CD4-positive, alpha-beta memory T cell (primary cell): Measurements from ENCODE around the gene OR13A1. TPM values are rescaled to one million over a fixed set of nuclear protein-coding genes. Genes with fewer than 3 reads are reported as not detected.
"Not testable (repeated sequence)": the region's sequence is repeated elsewhere in the genome, so short reads cannot be mapped to it uniquely, and the experiment has no call there.

Experiments used
- CTCF ChIA-PET: fragments of 350-600 bp; sonication (Branson Sonifier 250); formaldehyde crosslinking; loops from one replicate; lab custom pipeline; 2021; ENCODE audit warnings: inconsistent platforms; ENCODE audit not compliant: partially characterized antibody; lab: Charles Lee
- POLR2A ChIA-PET: fragments of 350-600 bp; sonication (Branson Sonifier 250); formaldehyde crosslinking; loops from one replicate; lab custom pipeline; 2021; ENCODE audit not compliant: partially characterized antibody; lab: Charles Lee
- DNase-seq, 5 donors: peaks; one replicate each; pipeline versions ENCODE4 v3.0.0 to v3.0.0-alpha.2; 2020 to 2022; ENCODE audit warnings: mixed read lengths in 1 of 5
- H3K27ac ChIP-seq: one replicate; pipeline ENCODE4 v1.7.0; 2013; ENCODE audit warnings: low read depth, low read length
- H3K27me3 ChIP-seq: 2 replicates; pipeline ENCODE4 v1.7.0; 2013; ENCODE audit warnings: mild to moderate bottlenecking, low read length, moderate library complexity; ENCODE audit not compliant: insufficient read depth
- H3K36me3 ChIP-seq: 2 replicates; pipeline ENCODE4 v1.7.0; 2013; ENCODE audit warnings: mild to moderate bottlenecking, low read length, moderate library complexity; ENCODE audit not compliant: insufficient read depth
- H3K4me1 ChIP-seq: 2 replicates; pipeline ENCODE4 v1.7.0; 2013; ENCODE audit warnings: mild to moderate bottlenecking, low read length, moderate library complexity; ENCODE audit not compliant: insufficient read depth
- H3K4me3 ChIP-seq, 2 donors: one replicate each; pipeline ENCODE4 v1.7.0; 2013; ENCODE audit warnings: low read length in 2 of 2, mild to moderate bottlenecking in 1 of 2
- H3K9me3 ChIP-seq, 2 donors: one replicate each; pipeline ENCODE4 v1.7.0; 2013; ENCODE audit warnings: low read length in 2 of 2, control low read depth in 1 of 2; ENCODE audit not compliant: control insufficient read depth in 1 of 2
- H3K27ac Mint-ChIP-seq, 7 donors: one replicate each; pipeline ENCODE4 v1.8.0; 2020 to 2021; ENCODE audit warnings: mixed read lengths in 7 of 7, mild to moderate bottlenecking in 6 of 7, inconsistent platforms in 3 of 7, moderate library complexity in 3 of 7
- H3K27me3 Mint-ChIP-seq, 2 donors: one replicate each; pipeline ENCODE4 v1.8.0; 2020 to 2021; ENCODE audit warnings: mixed read lengths in 2 of 2
- H3K36me3 Mint-ChIP-seq, 2 donors: one replicate each; pipeline ENCODE4 v1.8.0; 2020 to 2021; ENCODE audit warnings: mixed read lengths in 2 of 2, inconsistent platforms in 1 of 2, mild to moderate bottlenecking in 1 of 2
- H3K4me1 Mint-ChIP-seq, 4 donors: one replicate each; pipeline ENCODE4 v1.8.0; 2020 to 2021; ENCODE audit warnings: mixed read lengths in 4 of 4, mild to moderate bottlenecking in 1 of 4
- H3K4me3 Mint-ChIP-seq, 8 donors: one replicate each; pipeline ENCODE4 v1.8.0; 2020 to 2021; ENCODE audit warnings: mixed read lengths in 8 of 8, mild to moderate bottlenecking in 7 of 8, moderate library complexity in 6 of 8, inconsistent platforms in 3 of 8
- H3K9me3 Mint-ChIP-seq, 8 donors: one replicate each; pipeline ENCODE4 v1.8.0; 2020 to 2021; ENCODE audit warnings: mixed read lengths in 8 of 8, mild to moderate bottlenecking in 5 of 8, inconsistent platforms in 3 of 8, moderate library complexity in 1 of 8
- intact Hi-C: fragments of 100-400 bp; cut with micrococcal nuclease; formaldehyde crosslinking; loops from one replicate; pipeline ENCODE4 v1.15.1; 2023
- polyA plus RNA-seq, 2 donors: library from polyadenylated mRNA; unstranded; fragments of 300-500 nt; fragmentation: Illumina TruSeq; gene quantifications; one replicate each; pipeline ENCODE4 v1.2.3, GENCODE V29; 2021
- total RNA-seq, 2 experiments: library from RNA; stranded (reverse); gene quantifications; one replicate each; pipeline ENCODE4 v1.2.3, GENCODE V29; 2021

Gene OR13A1
- total and polyA plus RNA-seq, 4 experiments from 2014 or later: 0.55 TPM; not detected in 3

GRCh38 chr10:45267777-45268176, 47.6 kb downstream of the OR13A1 start:
- H3K9me3 Mint-ChIP-seq: peaks cover 0 to 23% (median 7%) of the 10 kb centered on the region in 8 donors
- H3K27me3 ChIP-seq, H3K4me1 ChIP-seq, POLR2A ChIA-PET, H3K9me3 ChIP-seq, DNase-seq, H3K36me3 Mint-ChIP-seq, H3K4me1 Mint-ChIP-seq, CTCF ChIA-PET, H3K27ac Mint-ChIP-seq, H3K27ac ChIP-seq, intact Hi-C loops, H3K36me3 ChIP-seq, H3K4me3 ChIP-seq, H3K4me3 Mint-ChIP-seq: not testable (repeated sequence)
- H3K27me3 Mint-ChIP-seq: peaks cover 5 to 26% of the 10 kb centered on the region in 2 donors

DNA sequence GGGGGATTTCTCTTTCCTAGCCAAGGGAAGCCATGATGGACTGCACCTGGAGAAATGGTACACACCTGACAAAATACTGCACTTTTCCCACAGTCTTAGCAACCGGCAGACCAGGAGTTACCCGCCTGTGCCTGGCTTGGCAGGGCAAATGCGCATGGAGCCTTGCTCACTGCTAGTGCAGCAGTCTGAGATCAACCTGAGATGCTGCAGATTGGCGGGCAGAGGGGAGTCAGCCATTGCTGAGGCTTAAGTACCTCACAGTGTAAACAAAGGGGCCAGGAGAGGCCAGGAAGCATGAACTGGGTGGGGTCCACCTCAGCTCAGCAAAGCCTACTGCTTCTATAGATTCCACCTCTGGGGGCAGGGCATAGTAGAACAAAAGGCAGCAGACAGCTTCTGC, 49.4 kb downstream of the OR13A1 start:
- DNase-seq: no peak
- no peaks in the 10 kb centered on the region for H3K9me3 ChIP-seq
- no peak overlapping the region for H3K4me3 ChIP-seq
- Mint-ChIP-seq H3K4me1 (no peaks in the 10 kb centered on the region), H3K4me3 (no peak overlapping the region), H3K27me3 (peaks cover 7 to 31% of the 10 kb centered on the region in 2 donors), H3K9me3 (peaks cover 0 to 23% (median 7%) of the 10 kb centered on the region in 8 donors), H3K27ac (no peak overlapping the region), H3K36me3 (no peaks in the 10 kb centered on the region)
- no peak overlapping the region for H3K27ac ChIP-seq
- intact Hi-C loops: no loop called here
- H3K27me3 ChIP-seq: no peaks in the 10 kb centered on the region
- ChIA-PET CTCF (no interaction called here), POLR2A (no interaction called here)
- no peaks in the 10 kb centered on the region for H3K36me3 ChIP-seq
- no peaks in the 10 kb centered on the region for H3K4me1 ChIP-seq

- no peak overlapping the region for H3K27ac Mint-ChIP-seq
- H3K4me1 ChIP-seq: no peaks in the 10 kb centered on the region
- ChIA-PET CTCF (interaction anchor here (2.8 kb wide), 1 partner anchor 11 kb away, joined by 18 read pairs; no protein-coding TSS in a partner anchor), POLR2A (no interaction called here)
- no peak overlapping the region for H3K4me3 Mint-ChIP-seq
- no peaks in the 10 kb centered on the region for H3K36me3 ChIP-seq
- H3K9me3 Mint-ChIP-seq: peaks cover 0 to 15% (median 5%) of the 10 kb centered on the region in 8 donors
- H3K4me1 Mint-ChIP-seq: no peaks in the 10 kb centered on the region
- no peaks in the 10 kb centered on the region for H3K36me3 Mint-ChIP-seq
- intact Hi-C loops: no loop called here
- DNase-seq: no peak
- no peak overlapping the region for H3K27ac ChIP-seq
- H3K27me3 ChIP-seq: no peaks in the 10 kb centered on the region
- no peak overlapping the region for H3K4me3 ChIP-seq
- H3K27me3 Mint-ChIP-seq: peaks cover 5 to 13% of the 10 kb centered on the region in 2 donors
- no peaks in the 10 kb centered on the region for H3K9me3 ChIP-seq
These were observed 53.5 kb downstream of the OR13A1 start for GRCh38 chr10:45261946-45262345.

DNA sequence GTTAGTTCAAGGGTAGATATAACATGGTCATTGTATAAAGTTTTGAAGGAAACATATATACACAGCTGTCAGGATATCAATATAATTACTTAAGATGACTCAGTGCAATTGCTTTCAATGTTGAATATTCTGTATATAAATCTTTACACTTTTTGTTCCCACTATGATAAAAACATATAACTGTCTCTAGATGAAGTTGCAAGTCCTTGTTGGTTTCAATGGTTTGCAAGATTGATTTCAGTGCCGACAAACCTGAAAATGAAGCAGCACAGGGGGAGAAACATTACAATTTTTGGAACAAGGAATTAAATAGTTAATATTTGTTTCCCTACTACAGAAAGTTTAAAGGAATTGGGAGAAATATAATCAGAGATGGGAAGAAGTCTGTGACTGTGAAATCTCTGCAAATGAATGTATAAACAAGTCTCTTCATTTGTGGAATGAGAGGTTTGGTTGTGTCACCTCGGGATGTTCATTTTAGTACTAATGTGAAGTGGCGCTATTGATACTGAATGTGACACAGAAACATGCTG, 54.1 kb downstream of the OR13A1 start:
- no peak overlapping the region for H3K4me3 ChIP-seq

DNA sequence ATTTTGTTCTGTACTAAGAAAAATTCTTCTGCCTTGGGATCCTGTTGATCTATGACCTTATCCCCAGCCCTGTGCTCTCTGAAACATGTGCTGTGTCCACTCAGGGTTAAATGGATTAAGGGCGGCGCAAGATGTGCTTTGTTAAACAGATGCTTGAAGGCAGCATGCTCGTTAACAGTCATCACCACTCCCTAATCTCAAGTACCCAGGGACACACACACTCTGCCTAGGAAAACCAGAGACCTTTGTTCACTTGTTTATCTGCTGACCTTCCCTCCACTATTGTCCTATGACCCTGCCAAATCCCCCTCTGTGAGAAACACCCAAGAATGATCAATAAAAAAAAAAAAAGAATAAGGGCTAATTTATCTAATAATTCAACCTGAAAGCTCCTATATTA, 54.8 kb downstream of the OR13A1 start:
- H3K4me3 Mint-ChIP-seq, H3K4me3 ChIP-seq, H3K4me1 ChIP-seq, H3K36me3 Mint-ChIP-seq, H3K36me3 ChIP-seq, H3K27ac ChIP-seq, CTCF ChIA-PET, POLR2A ChIA-PET, H3K27me3 ChIP-seq, H3K9me3 ChIP-seq, H3K4me1 Mint-ChIP-seq, intact Hi-C loops, H3K27ac Mint-ChIP-seq, DNase-seq: not testable (repeated sequence)
- Mint-ChIP-seq H3K9me3 (peaks cover 0 to 15% (median 3%) of the 10 kb centered on the region in 8 donors), H3K27me3 (peaks cover 3 to 11% of the 10 kb centered on the region in 2 donors)

More for the DNA sequence above, 54.1 kb downstream of the OR13A1 start:
- Mint-ChIP-seq H3K4me3 (no peak overlapping the region), H3K36me3 (no peaks in the 10 kb centered on the region), H3K27me3 (peaks cover 3 to 11% of the 10 kb centered on the region in 2 donors), H3K4me1 (no peaks in the 10 kb centered on the region), H3K9me3 (peaks cover 0 to 15% (median 5%) of the 10 kb centered on the region in 8 donors), H3K27ac (no peak overlapping the region)
- Histone ChIP-seq H3K27me3 (no peaks in the 10 kb centered on the region), H3K27ac (no peak overlapping the region), H3K36me3 (no peaks in the 10 kb centered on the region), H3K4me1 (no peaks in the 10 kb centered on the region), H3K9me3 (no peaks in the 10 kb centered on the region)
- POLR2A ChIA-PET: no interaction called here
- CTCF ChIA-PET: interaction anchor here (2.8 kb wide), 1 partner anchor 11 kb away, joined by 18 read pairs; no protein-coding TSS in a partner anchor
- DNase-seq: no peak
- intact Hi-C loops: no loop called here

DNA sequence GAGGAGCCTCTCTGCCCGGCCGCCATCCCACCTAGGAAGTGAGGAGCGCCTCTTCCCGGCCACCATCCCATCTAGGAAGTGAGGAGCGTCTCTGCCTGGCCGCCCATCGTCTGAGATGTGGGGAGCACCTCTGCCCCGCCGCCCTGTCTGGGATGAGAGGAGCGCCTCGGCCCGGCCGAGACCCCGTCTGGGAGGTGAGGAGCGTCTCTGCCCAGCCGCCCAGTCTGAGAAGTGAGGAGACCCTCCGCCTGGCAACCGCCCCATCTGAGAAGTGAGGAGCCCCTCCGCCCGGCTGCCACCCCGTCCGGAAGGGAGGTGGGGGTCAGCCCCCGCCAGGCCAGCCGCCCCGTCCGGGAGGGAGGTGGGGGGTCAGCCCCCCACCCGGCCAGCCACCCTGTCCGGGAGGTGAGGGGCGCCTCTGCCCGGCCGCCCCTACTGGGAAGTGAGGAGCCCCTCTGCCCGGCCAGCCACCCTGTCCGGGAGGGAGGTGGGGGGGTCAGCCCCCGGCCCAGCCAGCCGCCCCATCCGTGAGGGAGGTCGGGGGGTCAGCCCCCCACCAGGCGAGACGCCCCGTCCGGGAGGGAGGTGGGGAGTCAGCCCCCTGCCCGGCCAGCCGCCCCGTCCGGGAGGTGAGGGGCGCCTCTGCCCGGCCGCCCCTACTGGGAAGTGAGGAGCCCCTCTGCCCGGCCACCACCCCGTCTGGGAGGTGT, 55.5 kb downstream of the OR13A1 start:
- intact Hi-C loops: loop anchor here (10.0 kb wide), 2 partner anchors 205 to 465 kb away; partner anchors contain the start of gene WASHC2C
- not testable (repeated sequence) for H3K9me3 Mint-ChIP-seq

DNA sequence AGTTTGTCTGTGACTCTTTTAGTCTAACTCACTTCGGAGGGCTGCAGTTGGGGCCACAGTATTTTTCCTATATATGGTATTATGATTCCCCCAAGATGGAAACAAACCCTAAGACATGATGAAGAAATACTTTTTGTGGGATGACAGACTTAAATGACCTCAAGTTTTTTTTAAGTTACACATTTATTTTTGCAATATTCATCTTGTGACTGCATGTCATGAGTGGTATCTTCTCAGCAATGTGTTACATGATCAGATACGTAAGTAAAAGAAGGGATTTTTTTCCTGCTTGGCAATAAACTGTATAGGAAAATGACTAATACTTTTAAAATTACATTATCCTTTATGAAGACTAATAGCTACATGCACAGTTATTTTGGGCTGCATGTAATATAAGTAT, 57.8 kb downstream of the OR13A1 start:
- no peaks in the 10 kb centered on the region for H3K9me3 Mint-ChIP-seq
- H3K4me3 ChIP-seq: no peak overlapping the region
- H3K4me3 Mint-ChIP-seq: no peak overlapping the region
- no peak for DNase-seq
- H3K27me3 ChIP-seq: no peaks in the 10 kb centered on the region
- peaks cover 0 to 5% (median 0%) of the 10 kb centered on the region in 4 donors for H3K4me1 Mint-ChIP-seq
- intact Hi-C loops: loop anchor here (10.0 kb wide), 2 partner anchors 207 to 467 kb away; partner anchors contain the start of gene WASHC2C
- no peaks in the 10 kb centered on the region for H3K4me1 ChIP-seq
- H3K27me3 Mint-ChIP-seq: peaks cover 3 to 9% of the 10 kb centered on the region in 2 donors
- no peak overlapping the region for H3K27ac Mint-ChIP-seq
- ChIA-PET CTCF (no interaction called here), POLR2A (no interaction called here)
- no peaks in the 10 kb centered on the region for H3K36me3 ChIP-seq
- H3K9me3 ChIP-seq: no peaks in the 10 kb centered on the region
- H3K36me3 Mint-ChIP-seq: no peaks in the 10 kb centered on the region
- no peak overlapping the region for H3K27ac ChIP-seq

More for the DNA sequence above, 55.5 kb downstream of the OR13A1 start:
- H3K4me3 Mint-ChIP-seq, H3K36me3 ChIP-seq, H3K27ac Mint-ChIP-seq, H3K4me3 ChIP-seq, H3K4me1 Mint-ChIP-seq, DNase-seq, CTCF ChIA-PET, POLR2A ChIA-PET, H3K27me3 ChIP-seq, H3K9me3 ChIP-seq, H3K36me3 Mint-ChIP-seq, H3K4me1 ChIP-seq, H3K27ac ChIP-seq: not testable (repeated sequence)
- H3K27me3 Mint-ChIP-seq: peaks cover 3 to 11% of the 10 kb centered on the region in 2 donors
